DND-41 (cell line): ENCODE data around the gene TSSK6.

Experiments used
- ATAC-seq: fragments of 200-7000 bp; cut with Tn5 transposase; 3 replicates; pipeline ENCODE4 v1.9.1; 2021; ENCODE audit warnings: low read depth; ENCODE audit not compliant: insufficient read depth
- DNase-seq: peaks from one replicate; pipeline ENCODE4 v3.0.0-alpha.2; 2020
- H2AFZ ChIP-seq: 2 replicates; pipeline ENCODE4 v1.6.0; 2012; ENCODE audit warnings: low read depth, low read length
- H3K27ac ChIP-seq: 2 replicates; pipeline ENCODE4 v1.5.1; 2012; ENCODE audit warnings: low read length, inconsistent platforms
- H3K27me3 ChIP-seq: fragments of 200-600 bp; sonication (generic); 2 replicates; pipeline ENCODE4 v1.6.0; 2012; ENCODE audit warnings: low read length, mild to moderate bottlenecking, inconsistent platforms; ENCODE audit not compliant: insufficient read depth, poor library complexity
- H3K36me3 ChIP-seq: 2 replicates; pipeline ENCODE4 v1.5.1; 2012; ENCODE audit warnings: low read length, inconsistent platforms; ENCODE audit not compliant: insufficient read depth
- H3K4me1 ChIP-seq: 2 replicates; pipeline ENCODE4 v1.5.1; 2012; ENCODE audit warnings: mild to moderate bottlenecking, low read length; ENCODE audit not compliant: insufficient read depth
- H3K4me2 ChIP-seq: 2 replicates; pipeline ENCODE4 v1.6.0; 2012; ENCODE audit warnings: mild to moderate bottlenecking, moderate library complexity, low read length, inconsistent platforms; ENCODE audit not compliant: insufficient read depth
- H3K4me3 ChIP-seq, 2 experiments: fragments of 200-600 bp in 1 of 2; shearing (Covaris generic) in 1 of 2; 2 replicates each; pipeline ENCODE4 v1.5.1; 2012 to 2016; ENCODE audit warnings: inconsistent platforms in 2 of 2, low read length in 2 of 2, mild to moderate bottlenecking in 2 of 2, low read depth in 1 of 2, moderate library complexity in 1 of 2
- H3K79me2 ChIP-seq: 2 replicates; pipeline ENCODE4 v1.6.0; 2012; ENCODE audit warnings: low read length, inconsistent platforms; ENCODE audit not compliant: insufficient read depth
- H3K9ac ChIP-seq: 2 replicates; pipeline ENCODE4 v1.6.0; 2012; ENCODE audit warnings: low read depth, mild to moderate bottlenecking, inconsistent platforms, low read length, moderate library complexity
- H3K9me3 ChIP-seq: 2 replicates; pipeline ENCODE4 v1.5.1; 2012; ENCODE audit warnings: low read length, moderate library complexity, mild to moderate bottlenecking, inconsistent platforms; ENCODE audit not compliant: insufficient read depth, severe bottlenecking
- H4K20me1 ChIP-seq: 2 replicates; pipeline ENCODE4 v1.6.0; 2012; ENCODE audit warnings: low read length; ENCODE audit not compliant: insufficient read depth
- EZH2 ChIP-seq: IDR thresholded peaks from 3 replicates; pipeline ENCODE4 v1.6.1; 2012; ENCODE audit warnings: borderline replicate concordance, low read depth, mild to moderate bottlenecking, moderate library complexity, low read length, inconsistent platforms; ENCODE audit not compliant: severe bottlenecking
- TF ChIP-seq, protein P1 (sequence below): IDR thresholded peaks from 2 replicates; pipeline ENCODE4 v1.5.1; 2012; ENCODE audit warnings: borderline replicate concordance, low read length, moderate library complexity, mild to moderate bottlenecking; ENCODE audit not compliant: poor library complexity, severe bottlenecking; ENCODE audit errors: extremely low read depth

TSSK6 gene

DNA sequence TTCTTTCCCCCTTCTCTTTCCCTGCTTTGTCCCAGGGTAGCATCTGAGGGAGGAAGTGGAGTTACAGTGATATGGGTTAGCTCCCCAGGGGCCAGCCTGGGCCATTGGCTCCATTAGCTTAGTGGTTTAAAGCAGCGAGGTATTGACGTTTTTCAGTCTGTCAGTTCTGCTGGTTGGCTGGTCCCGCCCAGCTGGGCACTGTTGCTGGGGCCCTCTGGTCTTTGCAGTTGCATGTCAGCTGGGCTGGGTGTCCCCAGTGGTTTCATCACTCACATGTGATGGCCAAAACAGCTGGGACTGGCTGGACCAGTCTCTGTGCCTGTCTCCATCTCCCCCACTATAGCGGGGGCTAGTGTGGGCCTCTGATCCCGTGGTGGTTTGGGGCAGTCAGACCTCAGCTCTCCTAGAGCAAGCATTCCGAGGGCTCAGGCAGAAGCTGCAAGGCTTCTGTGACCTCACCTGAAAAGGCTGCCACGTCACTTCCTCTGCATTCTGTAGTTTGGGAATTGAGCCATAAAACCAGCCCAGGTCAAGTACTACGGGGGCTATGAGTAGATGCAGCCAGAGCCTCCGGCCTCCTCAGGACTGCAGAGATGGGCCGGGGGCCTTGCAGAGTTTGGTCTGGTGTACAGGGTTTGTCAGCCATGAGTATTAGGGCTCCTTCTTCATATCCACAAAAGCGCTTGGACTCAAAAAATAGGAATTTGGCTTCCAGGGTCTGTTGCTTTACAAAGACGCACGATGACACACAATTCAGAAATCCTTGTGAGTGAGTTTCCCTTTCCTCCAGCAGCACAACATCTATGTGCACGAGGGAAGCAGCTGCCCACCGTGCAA, 30.0 kb downstream of the TSSK6 start:
- Histone ChIP-seq H3K9ac (no peak overlapping the region), H3K36me3 (peaks cover 67% of the 10 kb centered on the region), H3K4me2 (no peak overlapping the region), H4K20me1 (peaks cover 82% of the 10 kb centered on the region), H3K4me3 (no peak overlapping the region), H3K79me2 (peaks cover 94% of the 10 kb centered on the region), H3K4me1 (peaks cover 27% of the 10 kb centered on the region), H3K27ac (peak overlapping the region; percentile 21; the same call in 1 of the 2 replicates), H3K27me3 (no peaks in the 10 kb centered on the region), H3K9me3 (no peaks in the 10 kb centered on the region), H2AFZ (no peak overlapping the region)
- no peak for DNase-seq
- TF ChIP-seq, protein P1, sequence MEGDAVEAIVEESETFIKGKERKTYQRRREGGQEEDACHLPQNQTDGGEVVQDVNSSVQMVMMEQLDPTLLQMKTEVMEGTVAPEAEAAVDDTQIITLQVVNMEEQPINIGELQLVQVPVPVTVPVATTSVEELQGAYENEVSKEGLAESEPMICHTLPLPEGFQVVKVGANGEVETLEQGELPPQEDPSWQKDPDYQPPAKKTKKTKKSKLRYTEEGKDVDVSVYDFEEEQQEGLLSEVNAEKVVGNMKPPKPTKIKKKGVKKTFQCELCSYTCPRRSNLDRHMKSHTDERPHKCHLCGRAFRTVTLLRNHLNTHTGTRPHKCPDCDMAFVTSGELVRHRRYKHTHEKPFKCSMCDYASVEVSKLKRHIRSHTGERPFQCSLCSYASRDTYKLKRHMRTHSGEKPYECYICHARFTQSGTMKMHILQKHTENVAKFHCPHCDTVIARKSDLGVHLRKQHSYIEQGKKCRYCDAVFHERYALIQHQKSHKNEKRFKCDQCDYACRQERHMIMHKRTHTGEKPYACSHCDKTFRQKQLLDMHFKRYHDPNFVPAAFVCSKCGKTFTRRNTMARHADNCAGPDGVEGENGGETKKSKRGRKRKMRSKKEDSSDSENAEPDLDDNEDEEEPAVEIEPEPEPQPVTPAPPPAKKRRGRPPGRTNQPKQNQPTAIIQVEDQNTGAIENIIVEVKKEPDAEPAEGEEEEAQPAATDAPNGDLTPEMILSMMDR: no peak
- ATAC-seq: no peak

DNA sequence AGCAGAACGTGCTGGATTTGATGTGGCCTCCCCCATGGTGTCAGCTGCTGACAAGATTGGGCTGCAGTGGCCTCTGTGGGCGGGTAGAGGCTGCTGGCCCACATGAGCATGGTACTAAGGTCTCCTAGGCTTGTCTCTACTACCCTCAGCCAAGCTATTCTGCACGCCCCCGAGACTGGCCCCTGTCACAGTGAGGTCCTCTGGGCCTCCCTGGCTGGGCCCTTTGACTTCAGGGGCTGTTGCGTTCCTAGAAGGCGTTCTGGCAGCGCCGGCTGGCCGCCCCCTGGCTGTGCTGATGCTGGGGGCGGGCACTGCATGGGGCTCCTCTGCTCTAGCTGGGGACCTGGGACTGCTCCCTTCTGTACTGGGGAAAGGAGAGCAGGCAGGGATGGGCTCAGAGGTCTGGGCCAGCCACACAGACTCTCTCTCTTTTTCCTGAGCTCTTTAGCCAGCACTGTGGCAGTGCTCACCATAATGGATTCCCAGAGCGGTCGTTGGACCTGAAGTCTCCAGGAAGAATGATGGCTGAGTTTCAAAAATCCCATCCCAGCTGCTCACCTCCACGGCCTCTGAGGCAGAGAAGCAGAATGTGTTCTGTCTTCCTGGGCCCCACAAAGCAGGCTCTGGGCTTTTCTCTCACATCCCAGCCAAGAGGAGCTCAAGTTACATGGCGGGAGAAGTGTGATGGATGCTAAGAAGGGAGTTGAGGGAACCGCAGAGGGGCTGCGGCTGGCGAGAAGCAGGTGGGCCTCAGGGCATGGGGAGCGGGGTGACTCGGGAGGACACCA, 32.3 kb downstream of the TSSK6 start:
- H3K4me1 ChIP-seq: peaks cover 13% of the 10 kb centered on the region
- no peaks in the 10 kb centered on the region for H3K27me3 ChIP-seq
- no peak overlapping the region for H3K9ac ChIP-seq
- H4K20me1 ChIP-seq: peaks cover 80% of the 10 kb centered on the region
- H3K36me3 ChIP-seq: peaks cover 82% of the 10 kb centered on the region
- DNase-seq: no peak
- no peak for TF ChIP-seq EZH2
- TF ChIP-seq, protein P1: no peak
- H3K9me3 ChIP-seq: no peaks in the 10 kb centered on the region
- no peak overlapping the region for H3K4me2 ChIP-seq
- H3K27ac ChIP-seq: 0 out of 2 replicates have a peak overlapping the region, but pooled peaks have one; percentile 18
- no peak overlapping the region for H3K4me3 ChIP-seq
- H2AFZ ChIP-seq: no peak overlapping the region
- peaks cover 94% of the 10 kb centered on the region for H3K79me2 ChIP-seq
- no peak for ATAC-seq

DNA sequence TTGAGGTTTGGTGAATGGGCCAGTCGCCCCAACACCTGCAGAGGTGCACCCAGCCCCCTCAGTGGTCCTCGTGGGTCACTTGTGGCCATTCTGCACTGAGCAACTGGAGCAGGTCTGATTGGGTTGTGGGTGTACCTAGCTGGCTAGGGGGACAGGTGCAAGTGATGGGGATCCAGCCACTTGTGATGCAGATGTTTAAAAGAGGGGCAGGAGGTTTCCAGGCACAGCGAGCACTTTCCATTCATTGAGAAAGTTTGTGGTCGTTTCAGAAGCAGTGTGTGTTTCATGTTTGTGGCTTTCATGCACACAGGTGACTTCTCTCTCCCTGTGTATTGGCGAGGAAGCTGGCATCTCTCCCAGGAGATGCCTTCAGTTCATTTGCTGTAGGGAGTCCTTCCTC, 34.7 kb downstream of the TSSK6 start:
- no peak overlapping the region for H3K4me3 ChIP-seq
- TF ChIP-seq EZH2: no peak
- TF ChIP-seq, protein P1: no peak
- H3K36me3 ChIP-seq: peaks cover 83% of the 10 kb centered on the region
- peaks cover 95% of the 10 kb centered on the region for H3K79me2 ChIP-seq
- DNase-seq (no peak), ATAC-seq (peak; percentile 55; the same call in 2 of the 3 replicates)
- no peaks in the 10 kb centered on the region for H3K4me1 ChIP-seq
- H3K9ac ChIP-seq: no peak overlapping the region
- H3K9me3 ChIP-seq: no peaks in the 10 kb centered on the region
- H3K4me2 ChIP-seq: no peak overlapping the region
- H4K20me1 ChIP-seq: peaks cover 82% of the 10 kb centered on the region
- no peaks in the 10 kb centered on the region for H3K27me3 ChIP-seq
- no peak overlapping the region for H2AFZ ChIP-seq
- H3K27ac ChIP-seq: no peak overlapping the region
